HG02973 (cell line): ENCODE results near the gene TTC8.
"Not testable (repeated sequence)": the region's sequence is repeated elsewhere in the genome, so short reads cannot be mapped to it uniquely, and the experiment has no call there.

Source experiments
- ATAC-seq: cut with Tn5 transposase; IDR thresholded peaks from one replicate; pipeline ENCODE4 v1.9.1; 2021; ENCODE audit warnings: moderate library complexity; ENCODE audit not compliant: unreplicated experiment

Gene TTC8

DNA sequence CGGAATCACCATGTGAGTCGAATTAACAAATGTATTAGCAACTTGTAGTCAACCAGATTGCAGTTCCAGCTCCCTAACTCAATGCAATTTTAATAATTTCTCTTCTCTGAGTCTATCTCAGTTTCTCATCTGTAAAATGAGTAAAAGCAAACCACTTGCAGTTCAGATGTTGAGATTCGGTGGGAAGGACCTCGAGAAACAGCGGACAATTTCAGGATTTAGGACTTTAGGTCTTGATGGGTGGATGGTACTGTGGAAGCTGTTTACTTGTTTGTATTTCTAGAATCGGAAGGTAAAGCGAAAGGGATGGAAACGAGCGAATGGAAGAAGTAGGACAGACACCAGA is 510 bp upstream of the TTC8 start:
- ATAC-seq, result peak; percentile 7

DNA sequence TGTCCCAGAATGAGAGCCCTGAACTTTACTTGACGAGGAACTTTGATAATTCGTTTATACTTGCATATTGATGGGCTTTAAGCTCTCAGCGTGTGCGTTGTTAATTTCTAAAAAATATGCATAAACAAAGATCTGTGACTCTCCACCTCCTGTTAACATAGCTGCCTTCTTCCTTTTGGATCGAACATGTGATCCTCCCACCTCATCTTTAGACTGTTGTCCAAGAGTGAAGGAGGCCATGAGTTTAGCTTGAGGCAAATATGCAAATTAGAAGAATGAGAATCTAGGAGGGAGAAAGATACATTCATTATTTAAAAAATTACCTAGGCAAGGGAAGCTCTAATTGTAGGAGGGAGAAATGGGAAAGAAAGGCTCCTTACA is 617 bp downstream of the TTC8 start:
- no peak for ATAC-seq

DNA sequence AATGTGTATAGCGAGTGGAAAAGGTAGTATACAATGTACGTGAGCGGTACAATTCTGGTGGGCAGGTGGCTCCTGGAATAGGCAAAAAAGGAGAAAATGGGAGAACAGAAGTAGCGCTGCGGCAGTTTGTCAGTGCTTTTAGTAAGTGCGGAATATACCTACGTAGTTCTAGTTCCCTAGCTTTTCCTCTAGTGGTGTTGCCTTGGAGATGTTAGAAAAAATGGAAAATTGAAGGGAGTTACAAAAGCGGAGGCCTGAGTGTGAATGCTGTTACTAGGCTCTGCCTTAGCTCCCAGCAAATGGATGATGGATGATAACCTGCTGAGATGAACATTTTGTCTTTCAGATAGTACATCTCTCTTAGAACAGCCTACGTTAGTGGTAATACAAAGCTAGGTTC is 1.1 kb downstream of the TTC8 start:
- ATAC-seq, result no peak

DNA sequence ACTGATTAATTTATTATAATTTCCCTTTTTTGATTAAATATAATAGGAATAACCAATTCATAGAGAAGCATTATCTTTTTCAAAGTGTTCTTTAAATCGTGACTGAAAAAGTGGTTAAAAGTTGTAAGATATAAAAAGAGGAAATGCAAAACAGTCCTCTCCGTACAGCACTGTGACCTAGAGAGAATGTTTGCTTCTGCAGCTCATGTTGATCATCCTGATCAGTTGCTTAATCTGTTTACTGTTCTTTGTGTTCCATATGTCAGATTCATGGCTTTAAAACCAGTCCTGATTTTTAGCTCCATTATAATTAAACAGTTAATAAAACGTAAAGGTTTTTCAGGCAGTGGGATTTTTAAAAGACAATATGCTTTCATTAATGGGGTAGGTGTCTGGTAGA is 4.7 kb downstream of the TTC8 start:
- no peak for ATAC-seq

DNA sequence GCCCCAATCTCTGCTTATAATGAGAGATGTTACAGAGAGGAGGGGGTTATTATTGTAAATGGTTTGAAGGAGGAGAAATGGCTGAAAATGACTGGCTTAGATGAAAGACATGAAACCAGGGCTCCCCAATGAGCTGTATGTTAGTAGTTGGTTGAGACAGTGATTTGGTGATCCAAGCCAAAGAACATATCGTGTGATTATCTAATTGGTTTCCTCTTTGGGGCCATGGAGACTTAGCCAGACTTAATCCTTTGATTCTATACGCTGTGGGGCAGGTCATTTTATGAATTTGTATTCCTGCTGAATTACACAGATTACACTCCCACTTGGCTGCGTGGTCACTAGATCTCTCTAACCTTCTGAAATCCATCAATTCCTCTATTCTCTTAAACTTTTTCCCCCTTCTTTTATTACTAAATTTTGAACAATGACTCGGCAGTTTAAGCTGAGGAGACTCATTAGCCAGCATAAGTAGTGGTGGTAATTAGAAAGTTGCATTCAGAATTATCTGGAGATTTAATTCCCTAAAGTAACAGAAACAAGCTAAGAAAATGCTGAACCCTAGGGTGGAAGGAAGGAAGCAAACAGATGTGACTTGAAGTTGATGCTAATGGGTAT is 5.3 kb downstream of the TTC8 start:
- ATAC-seq, result no peak

DNA sequence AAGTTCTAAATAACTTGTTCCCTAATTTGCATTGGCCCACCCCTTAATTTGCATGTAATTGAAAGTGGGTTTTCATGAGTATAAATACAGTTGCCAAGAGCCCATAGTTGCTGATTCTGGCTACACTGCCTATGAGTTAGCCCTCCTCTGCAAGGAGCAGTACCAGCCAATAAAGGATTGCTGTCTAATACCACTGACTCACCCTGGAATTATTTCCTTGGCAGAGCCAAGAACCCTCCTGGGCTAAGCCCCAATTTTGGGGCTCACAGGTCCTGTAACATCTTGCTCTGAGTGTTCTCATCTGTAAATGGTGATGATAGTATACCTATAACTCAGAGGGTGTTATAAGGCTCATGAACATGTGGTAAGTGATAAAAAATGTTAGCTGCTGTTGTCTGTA is 6.8 kb downstream of the TTC8 start:
- no peak for ATAC-seq

DNA sequence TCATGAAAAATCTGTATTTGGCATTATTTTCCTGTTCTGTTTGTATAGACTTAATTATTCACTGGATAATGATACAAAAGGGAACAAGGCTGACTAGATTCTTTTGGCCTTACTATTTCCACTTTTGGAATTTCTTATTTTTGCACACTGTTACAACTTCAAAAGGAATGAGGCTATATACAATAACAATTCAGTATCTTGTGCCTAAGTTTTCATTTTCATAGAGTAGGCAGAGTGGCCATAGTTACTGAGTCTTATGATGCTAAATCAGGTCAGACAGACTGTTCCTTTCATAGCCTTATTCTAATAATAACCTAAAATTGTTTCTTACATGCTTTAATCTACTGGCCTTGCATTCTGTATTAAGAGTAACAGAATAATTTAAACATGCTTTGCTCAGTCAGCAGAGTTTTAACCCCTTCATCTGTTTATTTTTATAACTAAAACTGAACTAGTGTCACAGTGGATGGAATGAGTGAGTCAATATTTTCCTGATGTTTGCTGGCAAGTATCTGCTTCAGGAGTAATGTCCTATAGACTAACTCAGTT is 10.5 kb downstream of the TTC8 start:
- no peak for ATAC-seq

DNA sequence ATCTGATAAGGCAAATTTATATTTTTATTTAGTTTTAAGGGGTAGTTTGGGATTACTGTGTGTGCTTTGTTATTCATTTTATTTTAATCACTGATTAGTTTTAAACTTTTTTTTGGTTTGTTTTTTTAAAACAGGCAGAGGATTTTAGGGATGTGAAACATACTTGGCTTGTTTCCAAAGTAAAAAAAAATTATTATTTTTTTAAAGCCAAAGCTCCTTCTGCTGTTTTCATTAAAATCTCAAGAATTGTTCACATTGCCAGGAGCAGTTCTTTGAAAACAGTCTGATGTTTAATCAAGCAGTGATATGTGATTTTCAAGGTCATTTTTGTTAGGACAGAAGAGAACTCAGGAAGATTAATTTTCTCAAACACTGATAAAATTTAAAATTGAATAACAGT is 11.2 kb downstream of the TTC8 start:
- no peak for ATAC-seq

DNA sequence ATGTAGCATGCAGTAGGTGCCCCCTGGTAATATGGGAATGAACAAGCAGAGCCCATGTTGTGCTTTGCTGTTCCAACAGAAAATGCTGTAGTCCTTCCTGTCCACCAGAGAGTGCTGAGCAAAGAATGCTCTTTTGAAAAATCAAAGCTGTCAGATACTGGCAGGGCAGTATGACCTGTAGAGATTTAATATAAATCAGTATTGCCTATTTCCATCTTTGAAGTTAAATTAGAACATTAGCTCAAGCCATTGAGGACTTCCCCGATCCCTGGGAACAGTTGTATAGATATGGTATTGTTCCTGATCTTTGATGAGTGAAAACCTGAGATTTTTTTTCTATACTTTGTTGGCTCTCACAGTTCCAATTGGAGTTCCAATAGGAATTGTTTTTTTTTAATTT is 13.0 kb downstream of the TTC8 start:
- ATAC-seq, result no peak

DNA sequence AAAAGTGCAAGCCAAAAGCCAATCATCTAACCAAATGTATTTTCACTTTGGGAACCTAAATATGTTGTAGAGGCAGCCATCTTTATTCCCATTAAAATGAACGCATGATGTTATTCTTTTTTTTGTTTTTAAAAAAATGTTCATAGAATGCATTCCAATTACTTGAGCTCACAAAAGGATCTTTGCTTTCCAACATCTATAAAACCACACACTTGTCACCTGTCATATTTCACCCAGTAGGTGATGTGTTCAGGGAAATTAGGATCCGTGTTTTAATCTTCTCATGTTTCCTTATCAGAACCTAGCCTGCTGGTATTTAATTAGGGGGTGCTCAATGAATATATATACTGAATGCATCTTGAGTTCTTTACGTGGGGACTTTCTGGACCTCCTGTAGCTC is 13.6 kb downstream of the TTC8 start:
- ATAC-seq, result no peak

DNA sequence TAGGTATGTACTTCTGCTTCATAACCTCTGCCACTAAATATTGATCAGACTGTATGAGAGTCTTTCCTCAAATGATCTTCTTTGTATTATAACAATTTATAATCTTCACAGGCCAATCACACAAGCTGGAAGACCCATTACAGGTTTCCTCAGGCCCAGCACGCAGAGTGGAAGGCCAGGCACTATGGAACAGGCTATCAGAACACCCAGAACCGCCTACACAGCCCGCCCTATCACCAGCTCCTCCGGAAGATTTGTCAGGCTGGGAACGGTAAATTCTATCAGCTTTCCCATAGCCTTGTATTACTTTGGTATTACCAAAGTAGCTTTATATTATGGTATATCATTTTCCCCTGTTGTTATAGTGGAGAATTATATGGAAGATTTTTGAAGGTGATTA is 16.5 kb downstream of the TTC8 start:
- ATAC-seq, result no peak

DNA sequence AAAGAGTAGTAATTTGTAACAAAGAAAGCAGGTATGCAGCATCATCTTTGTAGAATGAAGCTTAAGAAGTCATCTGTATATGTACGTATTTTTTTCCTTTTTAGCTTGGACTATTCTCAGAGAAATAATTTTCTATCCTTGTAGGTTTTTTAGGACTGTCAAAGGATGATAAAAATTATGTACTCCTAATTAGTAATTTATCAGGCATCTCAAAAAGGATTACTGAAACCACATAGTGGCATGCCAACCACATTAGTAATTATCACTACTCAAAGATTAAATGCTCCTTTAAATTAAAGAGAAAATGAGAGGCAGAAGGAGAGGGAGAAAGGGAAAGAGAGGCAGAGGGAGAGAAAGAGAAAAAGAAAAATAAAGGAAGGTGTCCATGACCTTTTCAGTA is 17.3 kb downstream of the TTC8 start:
- no peak for ATAC-seq

DNA sequence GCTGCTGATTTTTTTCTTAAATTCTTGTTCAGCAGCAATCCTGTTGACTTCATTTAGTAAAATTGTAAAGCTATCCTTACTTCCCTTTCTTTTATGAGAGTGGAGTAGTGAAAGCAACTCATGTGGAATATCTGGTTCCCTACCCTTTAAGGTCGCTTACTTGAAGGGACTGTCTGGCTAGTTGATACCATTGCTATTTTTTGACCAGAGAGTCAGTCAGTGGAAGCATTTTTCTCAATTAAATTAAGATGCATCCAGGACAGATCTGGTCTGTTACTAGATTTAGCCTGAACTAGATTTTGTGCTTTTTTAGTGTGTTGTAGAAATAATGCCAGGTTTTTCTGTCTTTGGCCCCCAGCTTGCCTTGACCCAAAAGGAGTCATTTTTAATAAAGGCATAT is 18.0 kb downstream of the TTC8 start:
- ATAC-seq, result no peak

DNA sequence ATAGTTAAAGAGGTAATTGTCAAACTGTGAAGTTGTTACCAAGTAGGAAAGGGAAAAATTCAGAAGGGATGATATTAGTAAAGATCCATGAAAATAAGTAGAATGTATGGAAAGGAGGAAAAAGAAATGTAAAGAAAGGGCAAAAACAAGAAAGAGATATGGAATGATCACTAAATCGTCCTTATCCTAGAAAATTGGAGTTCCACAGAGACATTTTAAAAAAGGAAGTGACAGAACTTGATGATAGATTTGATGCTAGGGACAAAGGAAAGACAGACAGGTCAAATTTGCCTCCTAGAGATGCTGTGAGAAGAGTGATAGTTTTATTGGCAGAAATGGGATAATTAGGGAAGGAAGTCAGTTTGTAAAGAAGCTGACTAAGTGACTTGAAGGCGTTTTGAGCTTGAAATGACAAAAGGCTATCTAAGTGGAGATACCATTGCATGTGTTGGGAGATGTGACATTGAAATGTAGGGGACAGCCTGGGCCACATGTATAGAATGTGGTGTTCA is 20.6 kb downstream of the TTC8 start:
- no peak for ATAC-seq

DNA sequence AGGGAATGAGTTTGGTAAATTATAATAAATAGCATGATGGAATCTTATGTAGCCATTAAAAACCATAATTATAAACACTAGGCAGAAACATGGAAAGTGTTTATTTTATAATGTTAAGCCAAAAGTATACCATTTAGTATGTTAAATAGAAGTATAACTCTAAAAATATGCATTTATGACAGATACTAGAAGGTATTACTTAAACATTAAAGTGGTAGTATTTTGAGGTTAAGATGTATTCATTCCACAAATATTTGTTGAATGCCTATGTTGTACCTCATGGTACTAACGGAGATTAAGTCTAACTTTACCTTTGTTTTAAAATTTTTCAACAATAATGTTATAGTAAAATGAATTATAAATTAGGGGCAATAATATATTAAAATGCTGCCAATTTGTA is 24.1 kb downstream of the TTC8 start:
- no peak for ATAC-seq

DNA sequence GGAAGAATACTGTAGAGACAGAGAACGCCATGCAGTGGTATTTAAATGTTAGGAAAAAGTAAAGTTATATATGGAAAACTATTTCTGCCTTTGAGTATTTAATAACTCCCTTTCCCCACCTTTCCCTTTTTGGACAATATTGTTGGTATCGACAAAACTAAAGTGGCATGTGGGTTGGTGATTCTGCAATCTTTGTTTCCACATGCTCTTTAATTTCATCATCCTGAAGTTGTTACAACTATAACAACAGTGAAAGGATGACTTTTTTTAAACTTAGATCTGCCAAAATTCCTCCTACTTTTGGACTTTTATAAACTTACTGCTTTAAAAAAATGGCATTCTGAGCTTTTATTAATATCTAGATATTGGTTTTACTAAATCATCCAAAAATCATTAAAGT is 25.3 kb downstream of the TTC8 start:
- no peak for ATAC-seq

DNA sequence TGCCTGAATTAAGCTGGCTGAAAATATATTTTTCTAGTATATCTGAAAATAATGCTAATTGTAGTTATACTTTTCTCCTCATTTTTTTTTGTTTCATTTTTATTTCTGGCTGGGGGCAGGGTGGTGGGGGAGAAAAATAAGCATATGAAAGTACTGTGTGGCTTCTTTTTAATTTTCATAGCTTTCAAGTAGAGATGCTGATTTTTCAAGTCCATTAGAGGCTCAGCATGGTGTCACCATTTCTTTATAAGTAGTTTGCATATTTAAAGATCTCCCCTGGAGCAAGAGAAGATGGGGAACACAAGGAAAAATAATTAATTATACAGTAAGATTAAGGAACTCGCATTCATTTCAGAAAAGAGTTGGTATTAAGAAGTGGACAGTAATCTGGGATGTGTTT is 27.1 kb downstream of the TTC8 start:
- no peak for ATAC-seq

DNA sequence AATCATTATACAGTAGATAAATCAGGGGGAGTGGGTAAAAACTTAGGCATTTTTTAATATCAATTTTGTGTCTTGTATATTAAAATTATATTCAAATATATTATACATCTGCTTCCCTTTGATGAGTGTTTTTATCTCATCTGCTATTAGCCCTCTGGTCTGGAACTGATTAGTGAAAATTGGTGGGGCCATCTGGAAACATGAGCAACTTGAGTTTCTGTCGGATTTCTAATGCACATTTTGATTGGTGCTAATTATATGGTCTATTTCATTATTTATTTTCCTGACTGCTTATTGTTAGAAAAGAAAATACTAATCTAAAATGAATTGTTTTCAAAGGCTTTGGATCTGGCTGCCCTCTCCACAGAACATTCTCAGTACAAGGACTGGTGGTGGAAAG is 28.2 kb downstream of the TTC8 start:
- no peak for ATAC-seq

DNA sequence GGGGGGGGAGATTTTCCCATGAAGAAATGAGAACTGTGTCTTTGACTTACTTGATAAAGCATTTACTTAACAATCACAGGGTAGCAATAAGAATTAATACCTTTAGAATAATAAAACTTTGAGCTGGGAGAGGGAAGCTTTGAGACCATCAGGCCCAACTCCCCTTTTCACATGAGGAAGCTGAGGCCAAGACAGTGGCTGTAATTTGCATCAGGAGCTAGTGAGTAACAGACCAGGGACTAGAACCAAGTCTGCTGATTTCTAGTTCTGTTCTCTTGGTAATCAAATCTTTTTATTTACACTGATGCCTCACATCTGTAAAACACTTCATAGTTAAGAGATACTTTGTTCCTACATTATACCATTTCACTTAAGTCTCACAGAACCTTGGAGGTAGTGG is 28.7 kb downstream of the TTC8 start:
- ATAC-seq, result no peak

DNA sequence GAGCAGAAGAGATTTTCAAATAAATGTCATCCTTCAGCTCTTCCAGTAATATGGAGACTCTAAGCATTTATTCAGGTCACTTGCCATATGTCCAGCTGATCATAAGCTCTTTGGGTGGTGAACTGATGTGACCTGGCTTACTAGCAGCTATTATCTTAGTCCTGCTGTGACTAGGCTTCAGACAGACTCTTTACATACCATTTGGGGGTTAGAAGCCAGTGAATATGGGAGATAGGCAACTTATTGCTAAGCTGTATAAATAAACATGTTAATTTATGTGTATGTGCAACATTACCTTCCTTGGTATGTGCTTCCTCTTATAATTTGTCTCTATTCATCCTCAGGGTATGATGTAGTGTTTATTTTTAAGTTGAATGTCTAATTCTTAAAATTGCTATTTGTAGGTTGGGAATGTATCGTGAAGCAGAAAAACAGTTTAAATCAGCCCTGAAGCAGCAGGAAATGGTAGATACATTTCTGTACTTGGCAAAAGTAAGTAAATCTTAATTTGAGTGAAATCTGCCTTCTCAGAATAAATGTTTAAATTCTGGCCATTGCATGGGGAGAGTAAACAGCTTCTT is 32.4 kb downstream of the TTC8 start:
- no peak for ATAC-seq

DNA sequence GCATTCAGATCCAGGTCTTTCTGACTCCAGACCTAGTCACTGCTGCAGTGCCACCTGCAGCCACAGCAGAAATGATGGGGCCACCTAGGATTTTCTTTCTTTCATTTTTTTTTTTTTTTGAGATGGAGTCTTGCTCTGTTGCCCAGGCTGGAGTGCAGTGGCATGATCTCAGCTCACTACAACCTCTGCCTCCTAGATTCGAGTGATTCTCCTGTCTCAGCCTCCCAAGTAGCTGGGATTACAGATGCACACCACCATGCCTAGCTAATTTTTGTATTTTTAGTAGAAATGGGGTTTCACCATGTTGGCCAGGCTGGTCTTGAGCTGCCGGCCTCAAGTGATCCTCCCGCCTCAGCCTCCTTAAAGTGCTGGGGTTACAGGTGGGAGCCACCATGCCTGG is 33.4 kb downstream of the TTC8 start:
- not testable (repeated sequence) for ATAC-seq

DNA sequence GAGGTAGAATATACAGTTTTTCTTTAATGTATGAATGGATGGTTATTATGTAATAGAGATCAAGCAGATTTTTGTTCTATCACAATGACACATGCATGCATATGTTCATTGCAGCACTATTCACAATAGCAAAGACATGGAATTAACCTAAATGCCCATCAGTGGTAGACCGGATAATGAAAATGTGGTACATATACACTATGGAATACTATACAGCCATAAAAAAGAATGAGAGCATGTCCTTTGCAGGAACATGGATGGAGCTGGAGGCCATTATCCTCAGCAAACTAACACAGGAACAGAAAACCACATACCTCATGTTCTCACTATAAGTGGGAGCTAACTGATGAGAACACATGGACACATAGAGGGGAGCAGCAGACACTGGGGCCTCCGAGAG is 34.7 kb downstream of the TTC8 start:
- not testable (repeated sequence) for ATAC-seq

DNA sequence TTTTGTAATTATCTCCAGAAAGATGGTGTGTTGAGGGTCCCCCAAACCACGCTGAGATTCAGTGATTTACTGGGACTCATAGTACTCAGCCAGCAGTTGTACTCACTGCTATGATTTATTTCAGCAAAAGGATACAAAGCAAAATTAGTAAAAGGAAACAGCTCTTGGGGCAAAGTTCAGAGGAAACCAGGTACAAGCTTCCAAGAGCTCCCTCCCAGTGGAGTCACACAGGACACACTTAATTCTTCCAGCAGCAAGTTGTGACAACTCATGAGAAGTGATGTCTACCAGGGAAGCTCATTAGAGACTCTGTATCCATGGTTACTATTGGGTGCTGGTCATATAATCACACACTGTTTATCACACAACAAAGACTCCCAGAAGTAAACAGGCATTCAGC is 38.7 kb downstream of the TTC8 start:
- no peak for ATAC-seq
